PC-3 (cell line): ENCODE data around the gene ZCCHC7. TPM values are rescaled to one million over a fixed set of nuclear protein-coding genes. Genes with fewer than 3 reads are reported as not detected.
A peak's percentile ranks its signal among the peaks of the same experiment; 100 is the strongest.

Experiments used
- ATAC-seq: fragments of 200-7000 bp; cut with Tn5 transposase; 2 replicates; pipeline ENCODE4 v1.9.1; 2020; ENCODE audit warnings: mild to moderate bottlenecking, moderate library complexity
- BruUV-seq: library from RNA; stranded (reverse); fragments of 400-500 nt; replicated peaks from 2 replicates; lab custom pipeline; 2021; lab: Mats Ljungman, UMichigan
- CTCF ChIA-PET: fragments of 300-600 bp; sonication (Branson Sonifier 250); formaldehyde crosslinking; loops from one replicate; lab custom pipeline; 2022; ENCODE audit warnings: antibody characterized with exemption; lab: Charles Lee
- POLR2A ChIA-PET: fragments of 300-600 bp; sonication (Branson Sonifier 250); formaldehyde crosslinking; loops from one replicate; lab custom pipeline; 2022; ENCODE audit warnings: antibody characterized with exemption; ENCODE audit not compliant: unreplicated experiment; lab: Charles Lee
- DNase-seq: peaks from one replicate; pipeline ENCODE4 v3.0.0-alpha.2; 2015
- H2AFZ ChIP-seq: fragments of 300-600 bp; sonication (generic); 2 replicates; pipeline ENCODE4 v1.6.0; 2016; ENCODE audit warnings: antibody characterized with exemption, low read length
- H3F3A ChIP-seq: fragments of 300-600 bp; sonication (generic); one replicate; pipeline ENCODE4 v1.6.0; 2017; ENCODE audit warnings: antibody characterized with exemption, low read length, control low read depth, mild to moderate bottlenecking; ENCODE audit not compliant: unreplicated experiment
- H3K27ac ChIP-seq: fragments of 300-600 bp; sonication (generic); 2 replicates; pipeline ENCODE4 v1.5.1; 2016; ENCODE audit warnings: mild to moderate bottlenecking, low read length
- H3K27me3 ChIP-seq: fragments of 300-600 bp; sonication (generic); 2 replicates; pipeline ENCODE4 v1.6.1; 2016; ENCODE audit warnings: low read length, mixed read lengths
- H3K36me3 ChIP-seq: fragments of 300-600 bp; sonication (generic); 2 replicates; pipeline ENCODE4 v1.6.1; 2016; ENCODE audit warnings: low read depth, mixed run types, low read length, mixed read lengths
- H3K4me1 ChIP-seq: fragments of 300-600 bp; sonication (generic); 2 replicates; pipeline ENCODE4 v1.5.1; 2016; ENCODE audit warnings: low read length; ENCODE audit not compliant: insufficient read depth
- H3K4me2 ChIP-seq: fragments of 300-600 bp; sonication (generic); 2 replicates; pipeline ENCODE4 v1.6.0; 2016; ENCODE audit warnings: low read length
- H3K4me3 ChIP-seq: fragments of 300-600 bp; sonication (generic); 2 replicates; pipeline ENCODE4 v1.5.1; 2016; ENCODE audit warnings: mild to moderate bottlenecking, low read length, mixed read lengths
- H3K79me2 ChIP-seq: fragments of 300-600 bp; sonication (generic); 2 replicates; pipeline ENCODE4 v1.6.1; 2017; ENCODE audit warnings: low read length, mixed read lengths
- H3K9ac ChIP-seq: fragments of 300-600 bp; sonication (generic); 2 replicates; pipeline ENCODE4 v1.6.0; 2016; ENCODE audit warnings: mild to moderate bottlenecking, low read length
- H3K9me2 ChIP-seq: fragments of 300-600 bp; sonication (generic); replicated peaks from 2 replicates; pipeline ENCODE4 v1.6.1; 2016; ENCODE audit warnings: mixed run types, low read length, mixed read lengths
- H3K9me3 ChIP-seq: fragments of 300-600 bp; sonication (generic); 2 replicates; pipeline ENCODE4 v1.6.1; 2016; ENCODE audit warnings: low read length, mixed read lengths
- H4K20me1 ChIP-seq: fragments of 300-600 bp; sonication (generic); 2 replicates; pipeline ENCODE4 v1.6.1; 2016; ENCODE audit warnings: low read length, mixed read lengths
- EZH2 ChIP-seq: fragments of 300-600 bp; sonication (generic); IDR thresholded peaks from one replicate; pipeline ENCODE4 v1.6.1; 2017; ENCODE audit warnings: antibody characterized with exemption, mild to moderate bottlenecking, low read length; ENCODE audit not compliant: unreplicated experiment
- EZH2phosphoT487 ChIP-seq: fragments of 300-600 bp; sonication (generic); IDR thresholded peaks from 2 replicates; pipeline ENCODE4 v1.6.1; 2018; ENCODE audit warnings: mild to moderate bottlenecking, antibody characterized with exemption, low read length, borderline replicate concordance
- intact Hi-C: fragments of 100-400 bp; cut with micrococcal nuclease; formaldehyde crosslinking; loops from 2 replicates; pipeline ENCODE4 v1.9.0; 2023
- total RNA-seq: library from RNA; depleted of rRNA; stranded (reverse); fragments of >200 nt; gene quantifications from 2 replicates; pipeline ENCODE4 v1.2.3, GENCODE V29; 2014
- TF ChIP-seq, protein P1 (sequence below): fragments of 300-600 bp; sonication (generic); conservative IDR thresholded peaks from 2 replicates; pipeline ENCODE4 v1.5.1; 2017; ENCODE audit warnings: antibody characterized with exemption, low read depth, mild to moderate bottlenecking, low read length

ZCCHC7 gene
- total RNA-seq, 1 experiment from 2014 or later = 6.5 TPM

DNA sequence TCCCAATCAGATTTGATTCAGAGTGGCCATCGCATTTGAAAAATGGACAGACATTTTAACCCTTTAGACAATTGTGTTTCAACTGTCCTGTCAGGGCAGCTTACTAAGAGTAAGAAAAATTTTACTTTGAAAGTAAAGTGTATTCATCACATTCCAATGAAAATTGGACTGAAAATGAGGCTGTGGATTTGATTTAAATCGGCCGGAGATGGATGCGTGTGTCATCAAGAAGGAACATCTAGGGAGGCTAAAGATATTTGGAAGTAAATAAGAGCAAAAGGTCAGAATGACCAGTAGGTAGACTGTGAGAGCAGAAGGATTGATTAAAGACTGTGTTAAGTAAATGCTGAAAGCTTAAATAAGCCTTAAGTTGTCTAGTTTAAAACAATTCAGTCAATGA is 1.5 kb downstream of the ZCCHC7 start:
- peaks cover 4% of the 10 kb centered on the region; the same call in 1 of the 2 replicates for H3K36me3 ChIP-seq
- peaks cover 63% of the 10 kb centered on the region for H3K79me2 ChIP-seq
- DNase-seq (no peak), ATAC-seq (no peak)
- peak overlapping the region; percentile 90 for H3K9ac ChIP-seq
- peak overlapping the region; percentile 85 for H3K4me2 ChIP-seq
- H3K27ac ChIP-seq = no peak overlapping the region
- CTCF ChIA-PET = no interaction called here
- H3K4me3 ChIP-seq = peak overlapping the region; percentile 90
- no peak for TF ChIP-seq EZH2phosphoT487
- no peak for TF ChIP-seq EZH2
- TF ChIP-seq, protein P1, sequence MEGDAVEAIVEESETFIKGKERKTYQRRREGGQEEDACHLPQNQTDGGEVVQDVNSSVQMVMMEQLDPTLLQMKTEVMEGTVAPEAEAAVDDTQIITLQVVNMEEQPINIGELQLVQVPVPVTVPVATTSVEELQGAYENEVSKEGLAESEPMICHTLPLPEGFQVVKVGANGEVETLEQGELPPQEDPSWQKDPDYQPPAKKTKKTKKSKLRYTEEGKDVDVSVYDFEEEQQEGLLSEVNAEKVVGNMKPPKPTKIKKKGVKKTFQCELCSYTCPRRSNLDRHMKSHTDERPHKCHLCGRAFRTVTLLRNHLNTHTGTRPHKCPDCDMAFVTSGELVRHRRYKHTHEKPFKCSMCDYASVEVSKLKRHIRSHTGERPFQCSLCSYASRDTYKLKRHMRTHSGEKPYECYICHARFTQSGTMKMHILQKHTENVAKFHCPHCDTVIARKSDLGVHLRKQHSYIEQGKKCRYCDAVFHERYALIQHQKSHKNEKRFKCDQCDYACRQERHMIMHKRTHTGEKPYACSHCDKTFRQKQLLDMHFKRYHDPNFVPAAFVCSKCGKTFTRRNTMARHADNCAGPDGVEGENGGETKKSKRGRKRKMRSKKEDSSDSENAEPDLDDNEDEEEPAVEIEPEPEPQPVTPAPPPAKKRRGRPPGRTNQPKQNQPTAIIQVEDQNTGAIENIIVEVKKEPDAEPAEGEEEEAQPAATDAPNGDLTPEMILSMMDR = no peak
- no peaks in the 10 kb centered on the region for H3K9me2 ChIP-seq
- no peaks in the 10 kb centered on the region for H4K20me1 ChIP-seq
- H3K27me3 ChIP-seq = no peaks in the 10 kb centered on the region
- no peaks in the 10 kb centered on the region for H3K9me3 ChIP-seq
- H2AFZ ChIP-seq = no peak overlapping the region
- H3F3A ChIP-seq = no peaks in the 10 kb centered on the region
- no TSS peak for BruUV-seq
- H3K4me1 ChIP-seq = peaks cover 3% of the 10 kb centered on the region; the same call in 1 of the 2 replicates
- POLR2A ChIA-PET = no interaction called here
- intact Hi-C loops = loop anchor here (10.0 kb wide), 1 partner anchor 103 kb away; no protein-coding TSS in a partner anchor

GRCh38 chr9:37126214-37126788 is 5.9 kb downstream of the ZCCHC7 start:
- Histone ChIP-seq H2AFZ (no peak overlapping the region), H3K36me3 (peaks cover 10% of the 10 kb centered on the region; the same call in 1 of the 2 replicates), H3K9me2 (no peaks in the 10 kb centered on the region), H3K4me1 (peaks cover 3% of the 10 kb centered on the region; the same call in 1 of the 2 replicates), H3K9me3 (no peaks in the 10 kb centered on the region), H3K27me3 (no peaks in the 10 kb centered on the region), H3K79me2 (peaks cover 63% of the 10 kb centered on the region), H3K4me2 (no peak overlapping the region), H3F3A (no peaks in the 10 kb centered on the region), H3K9ac (no peak overlapping the region), H4K20me1 (no peaks in the 10 kb centered on the region), H3K4me3 (no peak overlapping the region), H3K27ac (no peak overlapping the region)
- no peak for ATAC-seq
- no TSS peak for BruUV-seq
- no peak for DNase-seq
- POLR2A ChIA-PET = no interaction called here
- CTCF ChIA-PET = no interaction called here
- intact Hi-C loops = loop anchor here (10.0 kb wide), 1 partner anchor 98 kb away; no protein-coding TSS in a partner anchor
- TF ChIP-seq EZH2phosphoT487 (no peak), EZH2 (no peak)
- TF ChIP-seq, protein P1 = no peak

DNA sequence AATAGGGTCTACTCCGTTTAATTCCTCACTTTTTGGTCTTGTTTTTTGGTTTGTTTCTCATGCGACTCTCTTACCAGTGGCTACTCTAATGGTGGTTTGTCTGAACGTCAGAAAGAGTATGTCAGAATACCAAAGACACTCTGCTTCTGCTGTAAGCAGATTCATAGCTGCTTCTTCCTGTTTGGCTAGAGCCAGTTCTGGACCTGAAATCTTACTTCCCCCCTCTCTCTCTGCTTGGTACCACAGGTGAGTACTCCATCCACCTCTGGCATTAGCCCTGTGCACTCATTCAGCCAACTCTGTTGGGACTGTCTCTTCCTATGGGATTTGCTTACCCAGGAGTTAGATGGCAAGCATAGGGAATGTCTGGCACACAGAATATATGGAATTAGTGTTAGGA is 6.6 kb downstream of the ZCCHC7 start:
- no peaks in the 10 kb centered on the region for H3F3A ChIP-seq
- H3K4me3 ChIP-seq = no peak overlapping the region
- CTCF ChIA-PET = no interaction called here
- POLR2A ChIA-PET = no interaction called here
- H3K4me2 ChIP-seq = no peak overlapping the region
- no peak overlapping the region for H3K27ac ChIP-seq
- intact Hi-C loops = loop anchor here (10.0 kb wide), 1 partner anchor 98 kb away; no protein-coding TSS in a partner anchor
- peaks cover under 1% of the 10 kb centered on the region; the same call in 1 of the 2 replicates for H3K4me1 ChIP-seq
- no peak overlapping the region for H3K9ac ChIP-seq
- H4K20me1 ChIP-seq = no peaks in the 10 kb centered on the region
- no peaks in the 10 kb centered on the region for H3K9me3 ChIP-seq
- H3K36me3 ChIP-seq = peaks cover 10% of the 10 kb centered on the region; the same call in 1 of the 2 replicates
- DNase-seq (no peak), ATAC-seq (no peak)
- no peaks in the 10 kb centered on the region for H3K9me2 ChIP-seq
- no peak overlapping the region for H2AFZ ChIP-seq
- TF ChIP-seq EZH2phosphoT487 (no peak), EZH2 (no peak)
- TF ChIP-seq, protein P1 = no peak
- BruUV-seq = no TSS peak
- peaks cover 56% of the 10 kb centered on the region for H3K79me2 ChIP-seq
- no peaks in the 10 kb centered on the region for H3K27me3 ChIP-seq
